ENCODE data around the gene BORCS5. TPM values are rescaled to one million over a fixed set of nuclear protein-coding genes. Genes with fewer than 3 reads are reported as not detected.

The BORCS5 gene
- total and polyA plus RNA-seq, 2 donors (not counting 1 experiment from before 2014, with no cell fraction given), result 11.9 to 46.2 TPM

- H3K36me3 ChIP-seq (replicated peaks in 1 of 2; ENCODE audit: control extremely low read depth in 1 of 2, control insufficient read depth in 1 of 2, extremely low read depth in 1 of 2, insufficient read depth in 2 of 2, low read length in 1 of 2), result peaks cover 4 to 7% of the 10 kb centered on the region in 2 experiments
- no peak overlapping the region for H3K27ac ChIP-seq (ENCODE audit: low read length in 2 of 2)
- Mint-ChIP-seq H3K4me1 (peaks cover 9% of the 10 kb centered on the region), H3K4me3 (no peak overlapping the region), H3K27ac (no peak overlapping the region), H3K9me3 (ENCODE audit: insufficient read depth) (no peaks in the 10 kb centered on the region), H3K27me3 (no peaks in the 10 kb centered on the region)
- H3K4me3 ChIP-seq (ENCODE audit: control extremely low read depth in 1 of 5, extremely low read depth in 1 of 5, insufficient read depth in 1 of 5, low read depth in 2 of 5, low read length in 4 of 5), result no peak overlapping the region
- POLR2A ChIA-PET, result interaction anchor here (1.0 kb wide), 1 partner anchor 9 kb away, joined by 3 read pairs; no protein-coding TSS in a partner anchor
- H3K27me3 ChIP-seq (replicated peaks in 1 of 4; ENCODE audit: control extremely low read depth in 1 of 4, control insufficient read depth in 3 of 4, insufficient read depth in 4 of 4, low read length in 3 of 4), result no peaks in the 10 kb centered on the region
- DNase-seq, result no peak
- no peaks in the 10 kb centered on the region for H4K20me1 ChIP-seq (ENCODE audit: control insufficient read depth, insufficient read depth, low read length, poor library complexity, severe bottlenecking)
- no peak overlapping the region for H3K9ac ChIP-seq (ENCODE audit: low read length)
- no peaks in the 10 kb centered on the region for H3K4me1 ChIP-seq (ENCODE audit: control insufficient read depth in 2 of 2, insufficient read depth in 2 of 2, low read length in 2 of 2)
- 100% methylated on average over 1 of the region's 4 CpGs for WGBS (ENCODE audit: insufficient coverage)
- peaks cover 22% of the 10 kb centered on the region for H3K79me2 ChIP-seq (ENCODE audit: control insufficient read depth, insufficient read depth, low read length)
- TF ChIP-seq EZH2 (IDR thresholded peaks at IDR 0.05; ENCODE audit: borderline replicate concordance, insufficient read depth, low read depth, low read length, poor library complexity, severe bottlenecking), result no peak
- TF ChIP-seq, protein P1, sequence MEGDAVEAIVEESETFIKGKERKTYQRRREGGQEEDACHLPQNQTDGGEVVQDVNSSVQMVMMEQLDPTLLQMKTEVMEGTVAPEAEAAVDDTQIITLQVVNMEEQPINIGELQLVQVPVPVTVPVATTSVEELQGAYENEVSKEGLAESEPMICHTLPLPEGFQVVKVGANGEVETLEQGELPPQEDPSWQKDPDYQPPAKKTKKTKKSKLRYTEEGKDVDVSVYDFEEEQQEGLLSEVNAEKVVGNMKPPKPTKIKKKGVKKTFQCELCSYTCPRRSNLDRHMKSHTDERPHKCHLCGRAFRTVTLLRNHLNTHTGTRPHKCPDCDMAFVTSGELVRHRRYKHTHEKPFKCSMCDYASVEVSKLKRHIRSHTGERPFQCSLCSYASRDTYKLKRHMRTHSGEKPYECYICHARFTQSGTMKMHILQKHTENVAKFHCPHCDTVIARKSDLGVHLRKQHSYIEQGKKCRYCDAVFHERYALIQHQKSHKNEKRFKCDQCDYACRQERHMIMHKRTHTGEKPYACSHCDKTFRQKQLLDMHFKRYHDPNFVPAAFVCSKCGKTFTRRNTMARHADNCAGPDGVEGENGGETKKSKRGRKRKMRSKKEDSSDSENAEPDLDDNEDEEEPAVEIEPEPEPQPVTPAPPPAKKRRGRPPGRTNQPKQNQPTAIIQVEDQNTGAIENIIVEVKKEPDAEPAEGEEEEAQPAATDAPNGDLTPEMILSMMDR (IDR thresholded peaks at IDR 0.05), result no peak
- H3K4me2 ChIP-seq (replicated peaks; ENCODE audit: low read depth, low read length, poor library complexity, severe bottlenecking), result no peak overlapping the region
- H3K9me3 ChIP-seq (ENCODE audit: control extremely low read depth in 1 of 3, control insufficient read depth in 2 of 3, insufficient read depth in 1 of 3, low read length in 2 of 3), result no peaks in the 10 kb centered on the region
- intact Hi-C loops (cut with micrococcal nuclease), result no loop called here
- CTCF ChIA-PET, result interaction anchor here (0.8 to 2.5 kb wide), 5 partner anchors 9 to 370 kb away, joined by 3 to 13 read pairs (median 9); no protein-coding TSS in a partner anchor
- no peak for ATAC-seq (ENCODE audit: low read depth)
- no peak overlapping the region for H2AFZ ChIP-seq (ENCODE audit: insufficient read depth, low read depth, low read length, poor library complexity, severe bottlenecking)
Observed at GRCh38 chr12:12366701-12367481, 10.0 kb downstream of the BORCS5 start.

- no peaks in the 10 kb centered on the region for H4K20me1 ChIP-seq (ENCODE audit: control insufficient read depth, insufficient read depth, low read length, poor library complexity, severe bottlenecking)
- WGBS (ENCODE audit: insufficient coverage), result 94% methylated on average over 4 of the region's 4 CpGs
- Mint-ChIP-seq H3K4me3 (no peak overlapping the region), H3K27ac (no peak overlapping the region), H3K4me1 (peaks cover 9% of the 10 kb centered on the region), H3K27me3 (no peaks in the 10 kb centered on the region), H3K9me3 (ENCODE audit: insufficient read depth) (no peaks in the 10 kb centered on the region)
- H3K4me2 ChIP-seq (replicated peaks; ENCODE audit: low read depth, low read length, poor library complexity, severe bottlenecking), result no peak overlapping the region
- peaks cover 5 to 8% of the 10 kb centered on the region in 2 experiments for H3K36me3 ChIP-seq (replicated peaks in 1 of 2; ENCODE audit: control extremely low read depth in 1 of 2, control insufficient read depth in 1 of 2, extremely low read depth in 1 of 2, insufficient read depth in 2 of 2, low read length in 1 of 2)
- intact Hi-C loops (cut with micrococcal nuclease), result no loop called here
- DNase-seq (no peak), ATAC-seq (ENCODE audit: low read depth) (no peak)
- H2AFZ ChIP-seq (ENCODE audit: insufficient read depth, low read depth, low read length, poor library complexity, severe bottlenecking), result no peak overlapping the region
- H3K4me1 ChIP-seq (ENCODE audit: control insufficient read depth in 2 of 2, insufficient read depth in 2 of 2, low read length in 2 of 2), result no peaks in the 10 kb centered on the region
- TF ChIP-seq, protein P1 (IDR thresholded peaks at IDR 0.05), result no peak
- no peak for TF ChIP-seq EZH2 (IDR thresholded peaks at IDR 0.05; ENCODE audit: borderline replicate concordance, insufficient read depth, low read depth, low read length, poor library complexity, severe bottlenecking)
- POLR2A ChIA-PET, result interaction anchor here (1.0 kb wide), 1 partner anchor 10 kb away, joined by 3 read pairs; no protein-coding TSS in a partner anchor
- CTCF ChIA-PET, result interaction anchor here (0.8 to 2.5 kb wide), 5 partner anchors 9 to 370 kb away, joined by 3 to 13 read pairs (median 9); no protein-coding TSS in a partner anchor
- no peak overlapping the region for H3K4me3 ChIP-seq (ENCODE audit: control extremely low read depth in 1 of 5, extremely low read depth in 1 of 5, insufficient read depth in 1 of 5, low read depth in 2 of 5, low read length in 4 of 5)
- H3K27me3 ChIP-seq (replicated peaks in 1 of 4; ENCODE audit: control extremely low read depth in 1 of 4, control insufficient read depth in 3 of 4, insufficient read depth in 4 of 4, low read length in 3 of 4), result no peaks in the 10 kb centered on the region
- peaks cover 21% of the 10 kb centered on the region for H3K79me2 ChIP-seq (ENCODE audit: control insufficient read depth, insufficient read depth, low read length)
- no peaks in the 10 kb centered on the region for H3K9me3 ChIP-seq (ENCODE audit: control extremely low read depth in 1 of 3, control insufficient read depth in 2 of 3, insufficient read depth in 1 of 3, low read length in 2 of 3)
- H3K27ac ChIP-seq (ENCODE audit: low read length in 2 of 2), result no peak overlapping the region
- no peak overlapping the region for H3K9ac ChIP-seq (ENCODE audit: low read length)
Observed at GRCh38 chr12:12367482-12367998, 10.7 kb downstream of the BORCS5 start.
